ENCODE measurements around the gene BMPR1A.

Gene BMPR1A

GRCh38 chr10:86944031-86944419 is 187.6 kb downstream of the BMPR1A start:
- Histone ChIP-seq H3K36me3 (replicated peaks; ENCODE audit: low read depth, low read length) (no peaks in the 10 kb centered on the region), H3K27me3 (ENCODE audit: low read depth, low read length) (no peaks in the 10 kb centered on the region), H2AFZ (ENCODE audit: low read depth, low read length) (no peak overlapping the region), H3K9me3 (ENCODE audit: insufficient read depth, low read length) (no peaks in the 10 kb centered on the region), H3K9ac (ENCODE audit: low read length) (no peak overlapping the region), H3K4me1 (ENCODE audit: low read length) (peaks cover 16% of the 10 kb centered on the region), H4K20me1 (ENCODE audit: insufficient read depth, low read length) (no peaks in the 10 kb centered on the region), H3K4me2 (ENCODE audit: low read length) (no peak overlapping the region), H3K4me3 (ENCODE audit: low read length) (no peak overlapping the region), H3K27ac (ENCODE audit: low read length) (no peak overlapping the region), H3K79me2 (ENCODE audit: low read length) (no peaks in the 10 kb centered on the region)
- TF ChIP-seq EZH2phosphoT487 (IDR thresholded peaks at IDR 0.05; ENCODE audit: low read depth) (no peak), CTCF (IDR thresholded peaks at IDR 0.05; ENCODE audit: low read depth, low read length) (no peak)

- Histone ChIP-seq H3K27me3 (ENCODE audit: low read depth, low read length) (no peaks in the 10 kb centered on the region), H3K27ac (ENCODE audit: low read length) (no peak overlapping the region), H3K4me3 (ENCODE audit: low read length) (no peak overlapping the region), H3K36me3 (replicated peaks; ENCODE audit: low read depth, low read length) (no peaks in the 10 kb centered on the region), H4K20me1 (ENCODE audit: insufficient read depth, low read length) (no peaks in the 10 kb centered on the region), H3K4me1 (ENCODE audit: low read length) (peaks cover 16% of the 10 kb centered on the region), H3K9me3 (ENCODE audit: insufficient read depth, low read length) (no peaks in the 10 kb centered on the region), H3K4me2 (ENCODE audit: low read length) (no peak overlapping the region), H3K9ac (ENCODE audit: low read length) (no peak overlapping the region), H3K79me2 (ENCODE audit: low read length) (no peaks in the 10 kb centered on the region), H2AFZ (ENCODE audit: low read depth, low read length) (no peak overlapping the region)
- no peak for TF ChIP-seq EZH2phosphoT487 (IDR thresholded peaks at IDR 0.05; ENCODE audit: low read depth)
These were observed 188.1 kb downstream of the BMPR1A start for GRCh38 chr10:86944471-86944870.

- Histone ChIP-seq H3K4me3 (ENCODE audit: low read length) (no peak overlapping the region), H3K36me3 (replicated peaks; ENCODE audit: low read depth, low read length) (no peaks in the 10 kb centered on the region), H3K27ac (ENCODE audit: low read length) (no peak overlapping the region), H3K9ac (ENCODE audit: low read length) (no peak overlapping the region), H2AFZ (ENCODE audit: low read depth, low read length) (no peak overlapping the region), H4K20me1 (ENCODE audit: insufficient read depth, low read length) (no peaks in the 10 kb centered on the region), H3K79me2 (ENCODE audit: low read length) (no peaks in the 10 kb centered on the region), H3K4me2 (ENCODE audit: low read length) (no peak overlapping the region), H3K9me3 (ENCODE audit: insufficient read depth, low read length) (no peaks in the 10 kb centered on the region), H3K27me3 (ENCODE audit: low read depth, low read length) (no peaks in the 10 kb centered on the region), H3K4me1 (ENCODE audit: low read length) (peaks cover 16% of the 10 kb centered on the region)
- no peak for TF ChIP-seq CTCF (IDR thresholded peaks at IDR 0.05; ENCODE audit: low read depth, low read length)
- no peak for TF ChIP-seq EZH2phosphoT487 (IDR thresholded peaks at IDR 0.05; ENCODE audit: low read depth)
These were observed 188.5 kb downstream of the BMPR1A start for GRCh38 chr10:86944907-86945306.

GRCh38 chr10:86945361-86946212 is 189.2 kb downstream of the BMPR1A start:
- Histone ChIP-seq H3K79me2 (ENCODE audit: low read length) (no peaks in the 10 kb centered on the region), H3K4me3 (ENCODE audit: low read length) (peak overlapping the region; percentile 45), H3K9me3 (ENCODE audit: insufficient read depth, low read length) (no peaks in the 10 kb centered on the region), H2AFZ (ENCODE audit: low read depth, low read length) (no peak overlapping the region), H3K27ac (ENCODE audit: low read length) (no peak overlapping the region), H3K9ac (ENCODE audit: low read length) (no peak overlapping the region; the same call in 1 of the 2 replicates), H3K36me3 (replicated peaks; ENCODE audit: low read depth, low read length) (no peaks in the 10 kb centered on the region), H4K20me1 (ENCODE audit: insufficient read depth, low read length) (no peaks in the 10 kb centered on the region), H3K27me3 (ENCODE audit: low read depth, low read length) (no peaks in the 10 kb centered on the region), H3K4me2 (ENCODE audit: low read length) (peak overlapping the region; percentile 48), H3K4me1 (ENCODE audit: low read length) (peaks cover 16% of the 10 kb centered on the region)
- TF ChIP-seq CTCF (IDR thresholded peaks at IDR 0.05; ENCODE audit: low read depth, low read length) (peak; percentile 38), EZH2phosphoT487 (IDR thresholded peaks at IDR 0.05; ENCODE audit: low read depth) (no peak)

Measured in OCI-LY3 (cell line).